Left lung (tissue), 10 donors: ENCODE results near the gene NMT1. TPM values are rescaled to one million over a fixed set of nuclear protein-coding genes. Genes with fewer than 3 reads are reported as not detected.

Experiments
- ATAC-seq: fragments of 200-7000 bp; cut with Tn5 transposase; one replicate; pipeline ENCODE4 v1.9.1; 2020; ENCODE audit warnings: moderate library complexity
- DNase-seq, 4 donors: peaks; one replicate each; pipeline ENCODE4 v3.0.0-alpha.2; 2013 to 2020
- H3K27ac ChIP-seq, 2 donors: fragments of 200-600 bp; sonication (generic) in 1 of 2; one replicate each; pipeline versions ENCODE4 v1.5.0 to v1.8.0; 2020 to 2021
- H3K27me3 ChIP-seq, 2 donors: fragments of 200-600 bp; sonication (generic) in 1 of 2; one replicate each; pipeline versions ENCODE4 v1.5.0 to v1.8.0; 2020 to 2021
- H3K36me3 ChIP-seq, 2 donors: fragments of 200-600 bp; sonication (generic) in 1 of 2; one replicate each; pipeline versions ENCODE4 v1.5.0 to v1.8.0; 2020 to 2021
- H3K4me1 ChIP-seq, 2 donors: fragments of 200-600 bp; one replicate each; pipeline ENCODE4 v1.8.0; 2021
- H3K4me3 ChIP-seq, 2 donors: fragments of 200-600 bp; sonication (generic) in 1 of 2; one replicate each; pipeline versions ENCODE4 v1.5.0 to v1.8.0; 2020 to 2021; ENCODE audit warnings: mild to moderate bottlenecking in 1 of 2
- H3K9me3 ChIP-seq, 2 donors: fragments of 200-600 bp; sonication (generic) in 1 of 2; one replicate each; pipeline versions ENCODE4 v1.5.0 to v1.8.0; 2020 to 2021
- CTCF ChIP-seq, 2 donors: fragments of 200-600 bp; sonication (generic) in 1 of 2; IDR thresholded peaks; one replicate each; pipeline versions ENCODE4 v1.5.0 to v1.8.0; 2021; ENCODE audit warnings: antibody characterized with exemption in 2 of 2
- intact Hi-C, 2 donors: fragments of 100-400 bp; cut with DNase I; formaldehyde crosslinking; loops; one replicate each; pipeline versions ENCODE4 v1.11.2 to v1.14.2; 2022
- polyA plus RNA-seq, 6 donors: library from polyadenylated mRNA; unstranded; fragments of 120-200 nt; gene quantifications; one replicate each; pipeline ENCODE4 v1.2.1, GENCODE V29; 2013; ENCODE audit not compliant: insufficient read length in 6 of 6
- total RNA-seq, 2 donors: library from RNA; stranded (reverse); fragmentation: NEBNext Ultra II Directional; extraction: Animal tissue kit (Norgen Biotek cat#: 25700); gene quantifications; one replicate each; pipeline ENCODE4 v1.2.1, GENCODE V29; 2021
- donor health status: DM: no; HTN: yes; CAD: no.
- donor health status: DM: no; HTN: no; CAD: no.

The NMT1 gene
- total and polyA plus RNA-seq, 8 donors, result 59.8 to 129 (median 69.9) TPM

DNA sequence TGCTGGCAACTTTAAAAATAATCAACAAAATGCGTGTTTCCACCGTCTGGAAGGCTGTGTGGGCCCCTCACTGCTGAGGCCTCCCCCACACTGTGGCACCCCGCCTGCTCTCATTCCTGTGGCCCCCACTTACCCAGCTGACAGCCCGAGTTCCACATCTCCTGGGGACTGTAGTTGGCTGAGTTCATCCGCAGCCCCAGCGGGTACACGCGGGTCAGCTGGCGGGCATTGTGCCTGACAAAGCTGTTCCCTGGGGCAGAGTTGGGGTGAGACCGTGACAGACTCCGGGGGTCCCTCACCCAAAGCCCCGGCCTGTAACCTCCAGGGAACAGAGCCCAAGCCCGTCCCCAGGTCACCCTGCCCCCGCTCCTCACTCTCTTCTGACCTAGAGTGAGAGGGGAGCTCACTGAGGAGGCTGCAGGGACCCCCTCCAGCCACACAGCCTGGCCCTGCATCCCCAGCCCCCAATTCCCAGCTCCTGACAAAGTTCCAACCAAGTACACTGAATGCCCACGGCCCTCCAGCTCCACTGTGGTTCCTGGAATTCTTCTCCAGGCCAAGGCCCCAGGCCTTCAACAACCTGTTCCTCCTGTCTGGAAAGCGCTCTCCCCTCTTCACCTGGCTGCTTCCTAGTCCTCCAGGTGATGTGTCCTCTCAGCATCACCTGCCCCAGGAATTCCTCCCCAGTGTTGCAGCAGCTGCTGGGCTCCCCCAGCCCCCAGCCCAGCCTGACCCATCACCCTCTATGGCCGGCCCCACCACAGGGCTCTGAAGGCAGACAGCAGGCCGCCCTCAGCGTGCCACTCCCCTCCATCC is 53.2 kb downstream of the NMT1 start:
- no peak for DNase-seq
- ATAC-seq, result no peak
- no peak overlapping the region for H3K27ac ChIP-seq
- H3K9me3 ChIP-seq, result no peaks in the 10 kb centered on the region
- H3K36me3 ChIP-seq, result peaks cover 0 to 20% of the 10 kb centered on the region in 2 donors
- TF ChIP-seq CTCF (IDR thresholded peaks at IDR 0.05), result no peak
- no peak overlapping the region for H3K4me3 ChIP-seq
- no peaks in the 10 kb centered on the region for H3K27me3 ChIP-seq
- intact Hi-C loops, result no loop called here
- H3K4me1 ChIP-seq, result no peaks in the 10 kb centered on the region

DNA sequence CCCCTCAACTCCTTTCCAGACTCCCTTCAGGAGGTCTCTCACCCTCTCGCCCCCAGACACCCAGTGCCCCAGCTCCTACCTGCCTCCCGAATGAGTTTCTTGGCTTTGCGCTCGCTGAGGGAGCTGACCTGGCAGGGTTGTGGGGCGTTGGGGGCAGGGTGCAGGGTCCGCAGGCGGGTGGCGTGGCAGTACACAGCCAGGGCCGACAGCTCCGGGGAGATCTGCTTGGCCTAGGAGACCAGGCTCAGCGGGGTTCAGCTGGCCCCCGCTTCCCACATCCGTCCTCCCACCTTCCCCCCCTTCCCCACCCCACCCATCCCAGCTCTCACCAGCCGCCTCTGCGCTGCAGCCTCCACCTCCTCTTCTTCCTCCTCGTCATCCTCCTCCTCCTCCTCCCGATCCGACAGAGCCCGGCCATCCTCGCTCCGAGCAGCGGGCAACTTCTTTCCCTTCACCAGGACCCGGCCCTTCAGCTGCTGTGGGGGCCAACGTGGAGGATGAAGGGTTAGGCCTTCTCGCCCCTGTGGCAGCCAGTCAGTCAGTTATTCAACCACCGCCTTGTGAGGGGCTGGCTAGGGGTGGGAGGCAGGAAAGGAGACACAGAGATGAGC is 54.0 kb downstream of the NMT1 start:
- ATAC-seq (no peak), DNase-seq (no peak)
- no peaks in the 10 kb centered on the region for H3K9me3 ChIP-seq
- H3K36me3 ChIP-seq, result peaks cover 0 to 28% of the 10 kb centered on the region in 2 donors
- no peak overlapping the region for H3K27ac ChIP-seq
- intact Hi-C loops, result no loop called here
- H3K4me1 ChIP-seq, result no peaks in the 10 kb centered on the region
- H3K27me3 ChIP-seq, result no peaks in the 10 kb centered on the region
- no peak overlapping the region for H3K4me3 ChIP-seq
- TF ChIP-seq CTCF (IDR thresholded peaks at IDR 0.05), result no peak

DNA sequence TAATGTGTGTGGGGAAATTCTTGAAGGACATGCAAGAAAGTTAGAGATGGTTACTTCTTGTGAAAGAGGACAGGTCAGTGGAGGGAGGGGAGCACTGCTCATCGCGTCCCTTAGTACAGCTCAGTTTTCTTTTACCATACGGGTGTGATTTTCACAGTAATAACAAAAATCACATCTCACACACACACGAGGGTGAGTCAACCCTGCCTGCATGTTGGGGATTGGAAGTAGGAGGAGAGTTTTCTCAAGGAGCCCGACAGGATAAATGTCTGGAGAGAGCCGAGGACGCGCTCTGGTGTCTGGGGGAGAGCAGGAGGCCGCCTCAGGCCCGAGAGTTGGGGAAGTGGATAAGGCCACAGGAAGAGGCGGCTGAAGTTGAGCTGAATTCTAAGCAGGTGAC is 54.8 kb downstream of the NMT1 start:
- ATAC-seq, result no peak
- H3K4me3 ChIP-seq, result no peak overlapping the region
- H3K27ac ChIP-seq, result no peak overlapping the region
- TF ChIP-seq CTCF (IDR thresholded peaks at IDR 0.05), result no peak
- DNase-seq, result no peak
- H3K4me1 ChIP-seq, result no peaks in the 10 kb centered on the region
- H3K27me3 ChIP-seq, result peaks cover 0 to 6% of the 10 kb centered on the region in 2 donors
- intact Hi-C loops, result no loop called here
- H3K9me3 ChIP-seq, result no peaks in the 10 kb centered on the region
- peaks cover 0 to 34% of the 10 kb centered on the region in 2 donors for H3K36me3 ChIP-seq

- Histone ChIP-seq H3K4me1 (no peaks in the 10 kb centered on the region), H3K9me3 (no peaks in the 10 kb centered on the region), H3K36me3 (peaks cover 0 to 34% of the 10 kb centered on the region in 2 donors), H3K27ac (no peak overlapping the region), H3K4me3 (no peak overlapping the region), H3K27me3 (peaks cover 0 to 13% of the 10 kb centered on the region in 2 donors)
- ATAC-seq, result no peak
- intact Hi-C loops, result no loop called here
- no peak for TF ChIP-seq CTCF (IDR thresholded peaks at IDR 0.05)
- no peak for DNase-seq
Measured at GRCh38 chr17:45116434-45117016, 55.4 kb downstream of the NMT1 start.

DNA sequence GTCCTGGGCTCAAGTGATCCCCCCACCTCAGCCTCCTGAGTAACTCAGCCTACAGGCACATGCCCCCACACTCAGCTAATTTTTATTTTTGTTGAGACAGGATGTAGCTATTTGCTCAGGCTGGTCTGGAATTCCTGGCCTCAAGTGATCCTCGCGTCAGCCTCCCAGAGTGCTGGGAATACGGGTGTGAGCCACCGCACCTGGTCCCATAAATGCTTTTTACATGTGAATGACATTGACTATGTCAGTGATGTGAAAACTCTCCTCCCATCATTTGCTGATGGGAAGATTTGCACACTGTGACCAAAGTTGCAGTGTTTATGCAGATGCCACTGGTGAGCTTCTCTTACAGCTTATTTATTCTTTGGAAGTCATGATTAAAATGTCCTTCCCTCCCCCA is 56.2 kb downstream of the NMT1 start:
- DNase-seq, result no peak
- intact Hi-C loops, result no loop called here
- H3K27me3 ChIP-seq, result peaks cover 0 to 13% of the 10 kb centered on the region in 2 donors
- peaks cover 0 to 4% of the 10 kb centered on the region in 2 donors for H3K4me1 ChIP-seq
- no peak for ATAC-seq
- H3K4me3 ChIP-seq, result no peak overlapping the region
- no peaks in the 10 kb centered on the region for H3K9me3 ChIP-seq
- H3K36me3 ChIP-seq, result peaks cover 0 to 32% of the 10 kb centered on the region in 2 donors
- no peak overlapping the region for H3K27ac ChIP-seq
- no peak for TF ChIP-seq CTCF (IDR thresholded peaks at IDR 0.05)
